ENCODE measurements around the gene UBL5.

The UBL5 gene

GRCh38 chr19:9854282-9854846 lies 26.6 kb downstream of the UBL5 start:
- H2AFZ ChIP-seq (ENCODE audit: low read depth): no peak overlapping the region
- H3K4me2 ChIP-seq: no peak overlapping the region
- no peaks in the 10 kb centered on the region for H3K36me3 ChIP-seq (ENCODE audit: insufficient read depth)

GRCh38 chr19:9856609-9857008 lies 28.9 kb downstream of the UBL5 start:
- no peaks in the 10 kb centered on the region for H3K36me3 ChIP-seq (ENCODE audit: insufficient read depth)
- no peaks in the 10 kb centered on the region for H4K20me1 ChIP-seq (ENCODE audit: insufficient read depth)
- no peaks in the 10 kb centered on the region; the same call in 1 of the 2 replicates for H3K27me3 ChIP-seq (ENCODE audit: insufficient read depth, low read depth)
- no peaks in the 10 kb centered on the region for H3K79me2 ChIP-seq (ENCODE audit: insufficient read depth, low read depth)
- no peak overlapping the region for H3K27ac ChIP-seq
- no peak overlapping the region for H3K4me2 ChIP-seq
- H2AFZ ChIP-seq (ENCODE audit: low read depth): no peak overlapping the region
- no peaks in the 10 kb centered on the region for H3K4me1 ChIP-seq (ENCODE audit: low read depth, poor library complexity, severe bottlenecking)
- H3K9ac ChIP-seq: no peak overlapping the region
- TF ChIP-seq CTCF (conservative IDR thresholded peaks at IDR 0.05; ENCODE audit: low read depth, low read length): no peak
- H3K4me3 ChIP-seq (IDR thresholded peaks at IDR 0.05; ENCODE audit: insufficient read depth, low read depth, low read length): no peak overlapping the region

More at GRCh38 chr19:9854282-9854846, 26.6 kb downstream of the UBL5 start:
- no peak for TF ChIP-seq CTCF (conservative IDR thresholded peaks at IDR 0.05; ENCODE audit: low read depth, low read length)
- Histone ChIP-seq H3K4me3 (IDR thresholded peaks at IDR 0.05; ENCODE audit: insufficient read depth, low read depth, low read length) (no peak overlapping the region), H3K27me3 (ENCODE audit: insufficient read depth, low read depth) (no peaks in the 10 kb centered on the region), H3K79me2 (ENCODE audit: insufficient read depth, low read depth) (no peaks in the 10 kb centered on the region), H3K4me1 (ENCODE audit: low read depth, poor library complexity, severe bottlenecking) (no peaks in the 10 kb centered on the region), H4K20me1 (ENCODE audit: insufficient read depth) (no peaks in the 10 kb centered on the region), H3K27ac (no peak overlapping the region), H3K9ac (no peak overlapping the region)

GRCh38 chr19:9857076-9857721 lies 29.5 kb downstream of the UBL5 start:
- Histone ChIP-seq H3K79me2 (ENCODE audit: insufficient read depth, low read depth) (no peaks in the 10 kb centered on the region), H3K9ac (no peak overlapping the region), H3K4me3 (IDR thresholded peaks at IDR 0.05; ENCODE audit: insufficient read depth, low read depth, low read length) (no peak overlapping the region), H3K4me2 (no peak overlapping the region), H3K36me3 (ENCODE audit: insufficient read depth) (no peaks in the 10 kb centered on the region), H3K4me1 (ENCODE audit: low read depth, poor library complexity, severe bottlenecking) (no peaks in the 10 kb centered on the region), H4K20me1 (ENCODE audit: insufficient read depth) (no peaks in the 10 kb centered on the region), H3K27ac (no peak overlapping the region), H3K27me3 (ENCODE audit: insufficient read depth, low read depth) (no peaks in the 10 kb centered on the region; the same call in 1 of the 2 replicates), H2AFZ (ENCODE audit: low read depth) (no peak overlapping the region)
- no peak for TF ChIP-seq CTCF (conservative IDR thresholded peaks at IDR 0.05; ENCODE audit: low read depth, low read length)

GRCh38 chr19:9857920-9858746 lies 30.4 kb downstream of the UBL5 start:
- no peak for TF ChIP-seq CTCF (conservative IDR thresholded peaks at IDR 0.05; ENCODE audit: low read depth, low read length)
- Histone ChIP-seq H3K4me3 (IDR thresholded peaks at IDR 0.05; ENCODE audit: insufficient read depth, low read depth, low read length) (no peak overlapping the region), H2AFZ (ENCODE audit: low read depth) (no peak overlapping the region), H3K79me2 (ENCODE audit: insufficient read depth, low read depth) (no peaks in the 10 kb centered on the region), H3K9ac (no peak overlapping the region), H3K27ac (no peak overlapping the region), H3K4me1 (ENCODE audit: low read depth, poor library complexity, severe bottlenecking) (no peaks in the 10 kb centered on the region), H3K36me3 (ENCODE audit: insufficient read depth) (no peaks in the 10 kb centered on the region), H3K4me2 (no peak overlapping the region), H3K27me3 (ENCODE audit: insufficient read depth, low read depth) (peaks cover 1% of the 10 kb centered on the region; the same call in 1 of the 2 replicates), H4K20me1 (ENCODE audit: insufficient read depth) (no peaks in the 10 kb centered on the region)
